DMS79 (cell line): ENCODE measurements around the gene PASK.

Source experiments
- DNase-seq: peaks from one replicate; lab custom pipeline; 2025; lab: John Stamatoyannopoulos, UW

The PASK gene

GRCh38 chr2:241126201-241126611 lies 23.1 kb downstream of the PASK start:
- DNase-seq, result no peak

- DNase-seq, result no peak
These were observed 23.6 kb downstream of the PASK start for GRCh38 chr2:241125626-241126025.

- no peak for DNase-seq
These were observed 25.3 kb downstream of the PASK start for GRCh38 chr2:241123816-241124536.

GRCh38 chr2:241122376-241123002 lies 26.8 kb downstream of the PASK start:
- DNase-seq, result no peak

- no peak for DNase-seq
These were observed 28.3 kb downstream of the PASK start for GRCh38 chr2:241121008-241121407.

GRCh38 chr2:241120440-241120839 lies 28.8 kb downstream of the PASK start:
- no peak for DNase-seq

- DNase-seq, result no peak
These were observed 30.4 kb downstream of the PASK start for GRCh38 chr2:241118737-241119505.

GRCh38 chr2:241116606-241117560 lies 32.4 kb downstream of the PASK start:
- no peak for DNase-seq

- DNase-seq, result no peak
These were observed 33.9 kb downstream of the PASK start for GRCh38 chr2:241115361-241115760.

GRCh38 chr2:241114836-241115235 lies 34.4 kb downstream of the PASK start:
- no peak for DNase-seq

GRCh38 chr2:241112592-241112991 lies 36.7 kb downstream of the PASK start:
- no peak for DNase-seq

GRCh38 chr2:241112046-241112445 lies 37.2 kb downstream of the PASK start:
- DNase-seq, result no peak

GRCh38 chr2:241111440-241111805 lies 37.8 kb downstream of the PASK start:
- no peak for DNase-seq

GRCh38 chr2:241110607-241111439 lies 38.4 kb downstream of the PASK start:
- DNase-seq, result no peak

GRCh38 chr2:241110089-241110606 lies 39.1 kb downstream of the PASK start:
- no peak for DNase-seq

- no peak for DNase-seq
These were observed 39.8 kb downstream of the PASK start for GRCh38 chr2:241109210-241110088.

GRCh38 chr2:241108271-241109209 lies 40.7 kb downstream of the PASK start:
- DNase-seq, result no peak

- DNase-seq, result no peak
These were observed 42.1 kb downstream of the PASK start for GRCh38 chr2:241107031-241107783.
